ENCODE measurements around the gene COL8A2.

The COL8A2 gene

DNA sequence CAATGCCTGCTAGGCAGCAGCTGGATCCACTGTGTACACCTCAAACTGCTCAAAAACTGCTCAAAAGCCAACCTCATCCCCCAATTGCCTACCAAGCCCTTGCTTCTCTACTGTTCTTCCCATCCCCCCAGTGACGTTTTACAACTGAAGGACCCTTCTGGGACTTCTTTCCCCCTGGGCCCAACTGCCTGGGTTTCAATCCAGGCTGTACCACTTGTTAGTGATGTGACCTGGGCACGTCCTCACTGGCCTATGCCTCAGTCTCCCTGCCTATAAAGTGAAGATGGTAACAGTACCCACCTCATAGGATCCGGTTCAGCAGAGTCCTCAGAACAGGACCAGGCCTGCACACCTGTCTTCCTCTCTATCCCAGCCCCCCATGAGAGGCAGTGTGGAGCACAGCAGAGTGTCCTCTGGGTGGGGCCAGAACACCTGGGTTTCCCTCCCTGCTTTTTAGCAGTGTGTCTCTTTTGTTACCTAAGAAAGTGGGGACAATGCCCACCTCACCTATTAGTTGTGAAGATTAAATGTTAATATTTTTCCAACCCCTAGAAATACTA lies 43.0 kb downstream of the COL8A2 start:
- ChIA-PET CTCF (no interaction called here), POLR2A (no interaction called here)
- no peak for DNase-seq (ENCODE audit: low read depth, low spot score)
- TF ChIP-seq, protein P1, sequence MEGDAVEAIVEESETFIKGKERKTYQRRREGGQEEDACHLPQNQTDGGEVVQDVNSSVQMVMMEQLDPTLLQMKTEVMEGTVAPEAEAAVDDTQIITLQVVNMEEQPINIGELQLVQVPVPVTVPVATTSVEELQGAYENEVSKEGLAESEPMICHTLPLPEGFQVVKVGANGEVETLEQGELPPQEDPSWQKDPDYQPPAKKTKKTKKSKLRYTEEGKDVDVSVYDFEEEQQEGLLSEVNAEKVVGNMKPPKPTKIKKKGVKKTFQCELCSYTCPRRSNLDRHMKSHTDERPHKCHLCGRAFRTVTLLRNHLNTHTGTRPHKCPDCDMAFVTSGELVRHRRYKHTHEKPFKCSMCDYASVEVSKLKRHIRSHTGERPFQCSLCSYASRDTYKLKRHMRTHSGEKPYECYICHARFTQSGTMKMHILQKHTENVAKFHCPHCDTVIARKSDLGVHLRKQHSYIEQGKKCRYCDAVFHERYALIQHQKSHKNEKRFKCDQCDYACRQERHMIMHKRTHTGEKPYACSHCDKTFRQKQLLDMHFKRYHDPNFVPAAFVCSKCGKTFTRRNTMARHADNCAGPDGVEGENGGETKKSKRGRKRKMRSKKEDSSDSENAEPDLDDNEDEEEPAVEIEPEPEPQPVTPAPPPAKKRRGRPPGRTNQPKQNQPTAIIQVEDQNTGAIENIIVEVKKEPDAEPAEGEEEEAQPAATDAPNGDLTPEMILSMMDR (IDR thresholded peaks at IDR 0.05; ENCODE audit: insufficient read depth, low read length, missing control alignments), result no peak
- no peak overlapping the region for H3K4me3 ChIP-seq (ENCODE audit: low read depth, low read length)

DNA sequence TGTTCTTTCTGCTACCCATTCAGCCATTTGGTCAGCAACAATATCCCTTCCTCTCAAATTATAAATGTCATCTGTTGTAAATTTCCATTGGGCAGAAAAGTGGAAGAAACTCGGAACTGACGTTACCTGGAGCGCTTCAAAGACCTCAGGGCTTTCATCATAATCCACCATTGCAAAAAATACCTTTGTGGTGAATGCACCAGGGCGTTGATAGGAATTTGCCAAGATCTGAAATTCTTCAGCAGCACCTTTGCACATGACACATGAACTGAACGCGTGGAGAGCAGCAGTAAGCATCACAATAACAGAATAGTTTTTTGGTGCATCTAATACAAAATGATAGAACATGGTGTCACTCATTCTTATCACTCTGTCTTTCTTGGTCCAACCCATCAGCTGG lies 44.2 kb downstream of the COL8A2 start:
- TF ChIP-seq, protein P1 (IDR thresholded peaks at IDR 0.05; ENCODE audit: insufficient read depth, low read length, missing control alignments), result no peak
- H3K4me3 ChIP-seq (ENCODE audit: low read depth, low read length), result no peak overlapping the region
- no peak for DNase-seq (ENCODE audit: low read depth, low spot score)
- ChIA-PET CTCF (no interaction called here), POLR2A (no interaction called here)

DNA sequence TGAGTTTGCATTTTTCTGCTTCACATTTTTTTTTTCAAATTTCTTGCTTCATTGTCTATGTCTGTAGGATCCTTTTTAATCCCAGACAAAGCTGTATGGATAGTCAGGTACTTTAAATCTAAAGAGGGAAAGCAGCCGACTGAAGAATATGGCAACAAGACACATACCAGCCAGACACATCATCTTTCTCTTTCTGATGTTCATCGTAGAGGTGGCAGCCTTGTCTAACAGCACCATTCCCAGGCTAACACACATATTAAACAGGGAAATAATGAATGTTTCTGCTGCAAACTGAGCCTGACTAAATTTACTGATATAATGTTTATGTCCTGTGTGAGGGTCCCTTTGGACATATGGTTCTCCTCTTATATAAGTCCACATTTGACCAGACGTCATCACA lies 44.8 kb downstream of the COL8A2 start:
- TF ChIP-seq, protein P1 (IDR thresholded peaks at IDR 0.05; ENCODE audit: insufficient read depth, low read length, missing control alignments), result no peak
- no peak overlapping the region for H3K4me3 ChIP-seq (ENCODE audit: low read depth, low read length)
- CTCF ChIA-PET, result no interaction called here
- POLR2A ChIA-PET, result no interaction called here
- DNase-seq (ENCODE audit: low read depth, low spot score), result no peak

DNA sequence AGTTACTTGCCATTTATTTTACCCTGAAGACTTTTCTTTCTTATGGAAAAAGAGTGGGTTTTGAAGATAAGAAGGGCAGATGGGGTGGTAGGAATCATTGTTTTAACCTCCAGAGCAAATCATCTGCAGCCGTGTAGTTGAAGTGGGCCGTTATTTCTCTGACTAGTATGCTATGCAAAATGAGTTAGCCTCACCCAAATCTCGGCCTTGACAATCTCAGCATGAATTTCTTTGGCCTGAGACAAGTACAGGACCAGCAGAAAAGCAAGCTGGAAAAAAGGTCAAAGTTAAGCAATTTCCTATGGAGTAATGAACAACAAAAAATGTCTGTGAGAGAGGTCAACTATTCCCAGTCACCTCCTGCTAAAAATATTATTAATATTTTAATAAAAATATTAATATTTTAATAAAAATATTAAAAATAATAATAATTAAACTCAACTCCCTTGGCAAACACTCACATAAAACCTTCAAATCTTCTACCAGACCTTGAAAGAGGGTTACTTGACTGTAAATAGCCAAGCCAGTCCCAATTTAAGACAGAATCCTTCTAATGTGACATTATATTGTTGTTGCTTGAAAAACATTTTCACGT lies 47.9 kb downstream of the COL8A2 start:
- ChIA-PET POLR2A (no interaction called here), CTCF (no interaction called here)
- DNase-seq (ENCODE audit: low read depth, low spot score), result no peak
- TF ChIP-seq, protein P1 (IDR thresholded peaks at IDR 0.05; ENCODE audit: insufficient read depth, low read length, missing control alignments), result no peak
- no peak overlapping the region for H3K4me3 ChIP-seq (ENCODE audit: low read depth, low read length)

DNA sequence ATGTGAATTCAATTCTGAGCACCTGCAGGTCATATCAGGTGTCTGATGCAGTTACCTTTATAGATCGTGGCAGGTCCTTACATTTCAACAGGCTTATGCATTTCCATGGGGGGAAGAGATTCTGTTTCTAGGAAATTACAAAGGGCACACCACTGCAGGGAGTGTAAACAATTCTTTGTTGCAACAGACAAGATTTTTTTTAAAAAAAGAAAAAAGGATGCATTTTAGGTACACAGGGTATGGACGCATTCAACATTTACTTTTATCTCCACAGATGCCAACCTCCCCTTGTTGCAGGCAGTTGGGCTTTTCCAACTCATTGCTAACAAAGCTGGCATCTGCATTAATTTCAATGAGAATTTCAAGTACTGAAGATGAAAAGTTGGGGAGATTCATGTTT lies 54.7 kb downstream of the COL8A2 start:
- POLR2A ChIA-PET, result no interaction called here
- TF ChIP-seq, protein P1 (IDR thresholded peaks at IDR 0.05; ENCODE audit: insufficient read depth, low read length, missing control alignments), result no peak

DNA sequence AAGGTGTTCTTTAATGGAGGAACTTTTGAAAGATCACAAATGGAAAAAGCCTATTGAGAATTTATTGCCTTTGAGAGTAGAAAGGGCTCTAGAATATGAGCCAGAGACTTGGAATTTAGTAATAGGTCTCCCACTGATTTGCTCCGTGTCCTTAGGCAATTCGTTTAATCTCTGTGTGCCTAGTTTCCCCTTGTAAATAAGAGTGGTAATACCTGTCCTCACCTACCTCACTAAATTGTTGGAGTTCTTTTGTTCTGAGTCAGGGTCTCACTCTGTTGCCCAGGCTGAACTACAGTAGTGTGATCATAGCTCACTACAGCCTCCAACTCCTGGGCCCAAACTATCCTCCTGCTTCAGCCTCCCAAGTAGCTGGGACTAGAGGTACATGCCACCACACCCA lies 56.2 kb downstream of the COL8A2 start:
- CTCF ChIA-PET, result interaction anchor here (1.1 to 1.4 kb wide), 2 partner anchors 16 to 18 kb away, joined by 3 to 4 read pairs; no protein-coding TSS in a partner anchor
- TF ChIP-seq, protein P1 (IDR thresholded peaks at IDR 0.05; ENCODE audit: insufficient read depth, low read length, missing control alignments), result no peak
- H3K4me3 ChIP-seq (ENCODE audit: low read depth, low read length), result no peak overlapping the region
- DNase-seq (ENCODE audit: low read depth, low spot score), result no peak
- POLR2A ChIA-PET, result no interaction called here

More for the DNA sequence above, 54.7 kb downstream of the COL8A2 start:
- no peak overlapping the region for H3K4me3 ChIP-seq (ENCODE audit: low read depth, low read length)
- CTCF ChIA-PET, result no interaction called here
- DNase-seq (ENCODE audit: low read depth, low spot score), result no peak
